ENCODE results near the gene CLCN5.

DNA sequence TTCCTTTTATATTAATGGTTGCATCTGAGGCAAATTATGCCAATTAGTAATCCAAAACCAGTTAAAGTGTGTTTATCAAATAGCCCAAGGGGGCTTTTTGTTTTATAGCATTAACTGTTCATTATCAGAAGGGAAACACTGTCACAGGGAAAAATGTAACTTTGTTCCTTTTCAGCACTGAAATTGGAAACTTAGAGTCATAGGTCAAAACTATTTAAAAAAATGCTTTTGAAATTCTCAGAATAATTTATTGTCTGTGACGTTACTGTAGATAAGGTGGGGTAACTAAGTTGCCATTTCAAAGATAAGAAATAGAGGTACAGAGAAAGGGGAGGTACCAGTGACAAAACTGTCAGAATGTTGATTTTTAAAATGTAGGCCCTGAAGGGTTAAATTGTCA is 149.1 kb downstream of the CLCN5 start:
- TF ChIP-seq, protein P1, sequence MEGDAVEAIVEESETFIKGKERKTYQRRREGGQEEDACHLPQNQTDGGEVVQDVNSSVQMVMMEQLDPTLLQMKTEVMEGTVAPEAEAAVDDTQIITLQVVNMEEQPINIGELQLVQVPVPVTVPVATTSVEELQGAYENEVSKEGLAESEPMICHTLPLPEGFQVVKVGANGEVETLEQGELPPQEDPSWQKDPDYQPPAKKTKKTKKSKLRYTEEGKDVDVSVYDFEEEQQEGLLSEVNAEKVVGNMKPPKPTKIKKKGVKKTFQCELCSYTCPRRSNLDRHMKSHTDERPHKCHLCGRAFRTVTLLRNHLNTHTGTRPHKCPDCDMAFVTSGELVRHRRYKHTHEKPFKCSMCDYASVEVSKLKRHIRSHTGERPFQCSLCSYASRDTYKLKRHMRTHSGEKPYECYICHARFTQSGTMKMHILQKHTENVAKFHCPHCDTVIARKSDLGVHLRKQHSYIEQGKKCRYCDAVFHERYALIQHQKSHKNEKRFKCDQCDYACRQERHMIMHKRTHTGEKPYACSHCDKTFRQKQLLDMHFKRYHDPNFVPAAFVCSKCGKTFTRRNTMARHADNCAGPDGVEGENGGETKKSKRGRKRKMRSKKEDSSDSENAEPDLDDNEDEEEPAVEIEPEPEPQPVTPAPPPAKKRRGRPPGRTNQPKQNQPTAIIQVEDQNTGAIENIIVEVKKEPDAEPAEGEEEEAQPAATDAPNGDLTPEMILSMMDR (IDR thresholded peaks at IDR 0.05; ENCODE audit: poor library complexity) = no peak
- TF ChIP-seq EZH2 (IDR thresholded peaks at IDR 0.05; ENCODE audit: borderline replicate concordance) = no peak
- TF ChIP-seq EZH2phosphoT487 (IDR thresholded peaks at IDR 0.05; ENCODE audit: low read depth, severe bottlenecking, unreplicated experiment) = no peak
